ENCODE results near the gene NME7.
A peak's percentile ranks its signal among the peaks of the same experiment; 100 is the strongest.
"Not testable (repeated sequence)": the region's sequence is repeated elsewhere in the genome, so short reads cannot be mapped to it uniquely, and the experiment has no call there.

Gene NME7

DNA sequence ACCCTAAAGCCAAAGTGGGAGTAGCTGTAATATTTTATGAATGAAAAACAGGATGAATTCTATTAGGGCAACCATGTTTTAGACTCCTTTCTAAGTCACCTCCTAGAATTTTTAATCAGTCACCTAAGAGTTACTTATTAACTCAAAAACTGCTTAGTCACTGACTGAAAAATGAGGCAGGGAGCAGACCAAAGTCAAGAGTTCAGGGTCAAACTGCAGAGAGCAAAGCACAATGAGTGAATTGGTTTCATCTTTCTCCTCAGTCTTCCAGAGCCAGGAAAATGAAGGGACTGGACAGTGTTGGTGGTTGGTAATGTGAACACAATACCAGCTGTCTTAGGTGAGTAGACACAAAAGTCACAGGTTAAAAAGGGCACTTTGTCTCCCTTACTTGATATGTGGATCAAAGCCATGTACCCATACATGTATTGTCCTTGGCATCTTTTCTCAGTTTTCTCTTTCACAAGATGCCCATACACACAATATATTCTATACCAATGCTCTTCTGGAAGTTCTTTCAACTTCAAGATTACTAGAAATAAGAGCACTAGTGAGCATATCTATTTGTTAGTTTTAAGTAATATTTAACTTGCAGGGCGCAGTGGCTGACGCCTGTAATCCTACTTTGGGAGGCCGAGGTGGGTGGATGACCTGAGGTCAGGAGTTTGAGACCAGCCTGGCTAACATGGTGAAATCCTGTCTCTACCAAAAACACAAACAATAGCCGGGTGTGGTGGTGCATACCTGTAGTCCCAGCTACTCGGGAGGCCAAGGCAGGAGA is 218.9 kb downstream of the NME7 start:
- no peak for DNase-seq

DNA sequence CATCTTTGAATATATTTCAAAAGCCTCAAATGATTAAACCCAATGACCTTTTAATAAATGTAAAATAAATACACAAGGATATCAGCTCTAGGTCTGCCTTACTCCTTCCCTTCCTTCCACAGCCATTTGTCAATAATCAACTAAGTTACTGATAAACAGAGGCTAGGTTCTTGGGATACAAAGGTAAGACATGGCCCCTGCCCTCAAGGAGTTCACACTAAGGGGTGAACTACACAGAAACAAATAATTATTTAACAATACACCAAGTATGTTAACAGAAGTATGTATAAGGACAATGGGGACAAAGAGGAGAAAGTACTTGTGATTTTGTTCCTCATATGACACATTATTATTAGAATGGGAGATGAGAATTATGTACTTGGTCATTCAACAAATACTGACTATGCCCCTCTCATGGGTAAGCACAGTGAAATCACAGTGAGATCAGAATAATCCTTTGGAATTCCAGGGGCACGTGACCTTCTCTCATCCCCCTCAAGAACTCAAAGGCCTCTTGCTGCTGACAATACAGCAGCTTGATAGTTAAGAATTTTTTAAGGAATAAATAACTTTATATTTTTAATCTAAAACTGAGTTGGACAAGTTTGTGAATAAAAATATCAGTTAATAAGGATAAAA is 220.9 kb downstream of the NME7 start:
- no peak for DNase-seq

DNA sequence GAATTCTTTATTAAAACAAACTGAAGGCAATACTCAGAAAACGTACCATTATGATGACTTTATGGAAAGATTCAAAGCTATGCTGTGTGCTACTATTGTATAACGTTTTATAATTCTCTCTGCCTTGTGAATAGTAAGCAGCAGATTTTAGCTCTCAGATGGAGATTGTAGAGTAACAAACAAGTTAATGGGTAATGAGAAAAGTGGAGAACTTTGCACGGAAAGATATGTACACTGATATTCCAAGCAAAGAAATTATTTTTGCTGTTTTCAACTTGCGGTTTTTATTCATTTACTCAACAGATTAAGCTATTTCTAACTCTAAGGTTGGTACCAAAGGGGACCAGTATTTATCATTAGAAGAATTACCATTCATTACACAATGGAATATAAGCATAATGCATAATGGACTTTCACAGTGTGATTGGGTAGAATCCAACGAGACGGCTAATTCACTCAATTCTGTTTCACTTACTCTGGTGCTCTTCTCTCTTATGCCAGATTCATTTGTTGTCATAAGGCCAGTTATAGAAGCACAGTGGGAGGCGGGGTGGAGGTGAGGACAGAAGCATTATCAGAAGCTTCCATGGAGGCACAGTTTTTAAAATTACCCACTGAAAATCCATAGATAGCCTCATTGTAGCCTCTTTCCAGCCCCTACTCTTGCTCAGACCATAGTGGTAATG is 222.5 kb downstream of the NME7 start:
- no peak for DNase-seq

DNA sequence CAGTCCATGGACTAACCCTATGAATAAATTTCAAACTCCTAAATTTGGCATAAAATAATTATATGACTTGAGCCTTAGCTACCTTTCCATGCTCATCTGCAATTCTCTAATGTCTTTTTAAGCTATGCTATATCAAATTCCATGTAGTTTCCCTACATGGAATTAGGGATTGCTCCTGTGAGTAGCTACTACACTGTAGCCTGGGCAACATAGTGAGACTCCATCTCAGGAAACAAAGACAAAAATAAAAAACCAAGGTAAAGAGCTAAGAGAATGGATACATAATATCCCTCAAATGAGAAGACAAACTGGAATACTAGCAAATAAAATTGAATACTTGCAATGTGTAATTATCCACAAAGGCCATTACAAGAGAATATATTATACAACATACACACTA is 223.6 kb downstream of the NME7 start:
- no peak for DNase-seq

DNA sequence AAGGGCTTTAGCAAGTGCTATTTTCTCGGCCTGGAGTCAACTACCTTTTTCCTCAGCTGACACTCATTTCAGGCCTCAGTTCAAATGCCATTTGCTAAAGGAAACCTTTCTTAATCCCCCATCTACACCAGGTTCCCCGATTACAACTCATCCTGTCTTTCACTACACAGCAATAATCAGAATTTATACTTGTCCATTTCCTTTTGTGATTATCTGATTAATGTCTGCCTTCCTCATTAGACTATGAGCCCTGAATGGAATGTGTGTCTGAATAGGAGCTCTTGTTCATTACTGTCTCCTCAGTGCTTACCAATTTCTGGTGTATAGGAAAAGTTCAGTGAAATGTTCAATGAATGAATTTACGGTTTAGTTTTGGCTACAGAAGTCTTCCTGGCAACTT is 224.3 kb downstream of the NME7 start:
- DNase-seq = no peak

DNA sequence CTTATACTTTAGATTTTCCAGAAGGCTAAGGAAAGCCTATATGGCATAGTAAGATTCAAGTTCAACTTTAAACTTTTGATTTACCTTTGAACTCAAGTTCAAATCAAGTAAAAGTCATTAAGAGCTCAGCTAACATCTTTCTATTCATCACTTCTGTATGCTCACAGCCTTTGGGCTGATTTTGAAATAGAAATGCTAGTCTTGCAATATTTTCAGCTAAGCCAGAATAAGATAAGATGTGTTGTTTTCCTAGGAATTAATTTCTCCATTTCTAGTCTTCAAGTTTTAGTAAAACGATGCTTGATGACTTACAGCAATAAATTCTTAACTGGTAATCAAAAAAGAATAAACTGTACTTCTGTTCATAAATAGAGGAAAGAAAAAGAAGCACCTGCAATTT is 225.5 kb downstream of the NME7 start:
- DNase-seq = no peak

DNA sequence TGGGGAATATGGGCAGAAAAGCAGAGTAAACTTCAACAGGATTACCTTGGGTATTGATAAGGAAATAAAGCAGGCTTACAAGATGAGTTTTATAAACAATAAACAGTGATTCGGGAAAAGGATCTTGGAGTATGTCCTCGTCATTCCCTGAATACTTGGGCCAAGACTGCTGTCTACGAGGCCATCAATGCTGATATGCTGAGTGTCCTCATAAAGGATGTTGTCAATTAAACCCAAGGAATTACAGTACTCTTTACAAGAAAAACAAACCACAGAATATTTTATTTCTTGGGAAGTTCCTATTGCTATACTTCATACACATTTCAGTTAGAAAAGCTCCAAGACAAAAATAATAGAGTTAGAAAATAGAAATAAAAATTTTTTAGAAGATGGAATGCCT is 226.2 kb downstream of the NME7 start:
- no peak for DNase-seq

DNA sequence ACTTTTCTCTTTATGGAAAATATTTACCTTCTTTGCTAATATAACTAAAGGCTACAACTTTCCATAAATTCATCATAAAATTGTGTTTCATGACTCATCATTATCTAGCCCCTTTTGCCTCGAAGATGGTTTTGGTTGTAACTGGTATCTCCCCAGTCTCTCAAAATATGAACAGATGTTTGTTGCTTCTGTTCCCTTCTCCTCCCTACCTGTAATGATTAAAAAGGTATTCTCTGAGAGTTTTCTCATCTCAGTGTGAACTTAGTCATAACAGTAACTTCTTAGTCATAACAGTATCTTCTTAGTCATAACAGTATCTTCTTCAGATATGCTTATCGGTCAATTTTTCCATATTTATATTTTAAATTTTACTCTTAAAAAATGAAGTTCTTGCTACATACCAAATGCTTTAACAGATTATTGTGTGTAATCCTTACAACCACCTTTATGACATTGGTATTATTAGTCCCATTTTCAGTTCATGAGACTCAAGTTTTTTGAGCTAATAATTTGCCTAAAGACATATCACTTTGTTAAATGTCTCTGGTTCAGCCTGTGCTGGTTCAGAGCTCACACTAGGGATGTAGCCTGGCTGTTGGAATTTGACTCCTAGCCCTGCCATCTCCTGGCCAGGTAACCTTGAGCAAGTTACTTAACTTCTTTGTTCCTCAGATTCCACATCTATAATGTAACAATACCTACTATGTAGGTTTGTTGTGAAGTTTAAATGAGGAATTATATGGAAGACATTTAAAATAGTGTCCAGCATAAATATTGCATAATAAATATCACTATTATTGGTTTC is 228.5 kb downstream of the NME7 start:
- no peak for DNase-seq

DNA sequence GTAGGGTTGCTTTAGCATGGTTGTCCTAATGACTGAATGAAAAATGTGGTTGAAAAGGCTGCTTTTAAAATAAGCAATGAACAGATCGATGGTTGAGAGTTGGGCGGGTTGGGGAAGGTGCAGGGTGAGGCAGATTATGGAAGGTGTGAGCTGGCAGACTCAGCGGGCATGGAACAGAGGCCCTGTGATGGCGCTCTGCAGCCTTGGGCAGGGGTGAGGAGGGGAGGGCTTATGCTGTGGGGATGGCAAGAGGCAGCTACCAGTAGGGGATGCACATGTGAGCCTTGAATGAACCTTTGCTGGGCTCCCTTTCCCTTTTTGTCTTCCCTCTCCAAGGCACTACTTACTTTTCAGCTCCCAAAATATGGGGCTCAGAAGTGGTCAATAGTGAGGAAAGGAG is 230.2 kb downstream of the NME7 start:
- no peak for DNase-seq

DNA sequence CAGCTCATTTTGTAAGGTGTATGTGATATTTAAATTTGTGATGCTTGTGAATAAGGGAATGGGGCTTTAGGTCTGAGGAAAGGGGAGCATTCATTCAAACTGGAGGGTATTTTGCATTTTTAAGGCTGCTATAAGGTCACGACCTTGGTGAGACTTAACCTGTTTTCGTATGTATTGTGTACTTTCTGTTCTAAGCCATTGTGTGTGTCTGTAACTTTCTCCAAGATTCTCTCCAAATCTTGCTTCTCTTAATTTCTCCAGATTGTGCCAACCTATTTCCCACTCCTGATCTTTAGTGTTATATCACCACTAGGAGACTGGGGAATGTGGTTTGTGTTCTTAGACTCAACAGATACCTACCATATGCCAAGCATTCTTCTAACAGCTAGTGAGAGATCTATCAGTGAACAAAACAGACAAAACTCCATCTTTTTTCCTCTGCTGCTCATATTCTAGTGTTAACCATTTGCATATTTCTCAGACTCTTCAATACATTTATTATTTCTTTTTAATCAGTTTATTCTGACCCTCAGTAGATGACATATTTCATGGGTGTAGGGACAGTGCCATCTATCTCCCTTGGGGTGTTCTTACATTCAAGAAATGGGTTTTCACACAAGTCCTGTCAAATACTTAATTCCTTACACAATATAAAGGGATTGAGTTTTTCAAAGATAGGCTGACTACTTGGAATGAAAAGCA is 233.6 kb downstream of the NME7 start:
- DNase-seq = no peak

DNA sequence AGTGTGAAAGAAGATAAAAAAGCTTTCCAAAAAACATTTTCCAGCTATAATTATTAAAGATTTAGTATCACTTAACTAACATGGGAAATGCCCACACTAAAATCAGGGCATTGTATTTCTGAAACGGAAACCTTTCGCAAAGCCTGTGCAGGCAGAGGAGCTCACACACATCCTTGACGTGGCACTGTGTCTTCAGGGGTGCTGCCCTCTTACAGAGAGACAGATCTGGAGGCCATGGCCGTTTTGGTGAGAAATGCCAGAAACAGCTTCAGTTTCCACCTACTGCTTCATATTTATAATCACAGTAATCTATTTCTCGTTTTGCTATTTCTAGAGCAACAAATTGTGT is 234.4 kb downstream of the NME7 start:
- DNase-seq = no peak

DNA sequence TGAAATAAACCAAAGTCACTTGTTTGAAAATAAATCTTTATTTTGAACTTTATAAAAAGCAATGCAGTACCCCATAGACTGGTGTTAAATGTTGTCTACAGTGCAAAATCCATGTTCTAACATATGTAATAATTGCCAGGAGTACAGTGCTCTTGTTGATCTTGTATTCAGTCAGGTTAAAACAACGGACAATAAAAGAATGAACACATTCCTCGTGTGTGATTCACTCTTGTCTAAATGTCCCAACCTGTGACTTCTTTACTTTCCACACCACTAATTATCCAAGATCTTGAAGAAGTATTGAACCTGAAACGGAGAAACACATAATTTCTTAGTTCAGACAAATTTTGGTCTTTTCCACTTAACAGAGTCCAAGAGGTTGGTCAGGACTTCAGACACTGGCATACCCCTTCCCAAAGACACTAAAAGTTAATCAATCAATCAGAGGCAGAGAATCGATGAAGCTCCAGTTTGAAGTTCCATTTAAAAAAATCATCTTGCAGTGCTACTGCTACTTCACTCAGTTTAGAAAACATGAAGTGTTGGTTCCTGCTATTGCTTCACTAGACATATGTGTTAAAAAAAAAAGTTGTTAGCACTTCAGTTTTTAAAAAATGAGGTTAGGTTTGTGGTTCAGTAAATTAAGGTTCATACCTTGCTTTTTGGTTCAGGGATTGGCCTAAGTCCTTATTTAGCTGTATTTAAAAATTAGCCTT is 234.9 kb downstream of the NME7 start:
- no peak for DNase-seq

DNA sequence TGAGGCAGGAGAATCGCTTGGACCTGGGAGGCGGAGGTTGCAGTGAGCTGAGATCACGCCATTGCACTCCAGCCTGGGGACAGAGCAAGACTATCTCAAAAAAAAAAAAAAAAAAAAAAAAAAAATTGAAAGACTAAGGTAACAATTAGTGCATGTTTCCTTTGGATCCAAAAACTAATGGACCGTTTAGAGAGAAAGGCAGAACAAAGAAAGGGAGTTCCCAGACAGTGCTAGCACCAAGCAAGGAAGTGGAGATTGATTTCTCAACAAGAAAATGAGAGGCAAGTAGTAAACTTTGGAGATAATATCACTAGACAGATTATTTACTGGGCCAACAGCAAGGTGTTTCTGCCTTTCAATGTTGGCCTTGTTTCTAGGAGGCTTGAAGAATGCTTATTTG is 236.9 kb downstream of the NME7 start:
- no peak for DNase-seq

DNA sequence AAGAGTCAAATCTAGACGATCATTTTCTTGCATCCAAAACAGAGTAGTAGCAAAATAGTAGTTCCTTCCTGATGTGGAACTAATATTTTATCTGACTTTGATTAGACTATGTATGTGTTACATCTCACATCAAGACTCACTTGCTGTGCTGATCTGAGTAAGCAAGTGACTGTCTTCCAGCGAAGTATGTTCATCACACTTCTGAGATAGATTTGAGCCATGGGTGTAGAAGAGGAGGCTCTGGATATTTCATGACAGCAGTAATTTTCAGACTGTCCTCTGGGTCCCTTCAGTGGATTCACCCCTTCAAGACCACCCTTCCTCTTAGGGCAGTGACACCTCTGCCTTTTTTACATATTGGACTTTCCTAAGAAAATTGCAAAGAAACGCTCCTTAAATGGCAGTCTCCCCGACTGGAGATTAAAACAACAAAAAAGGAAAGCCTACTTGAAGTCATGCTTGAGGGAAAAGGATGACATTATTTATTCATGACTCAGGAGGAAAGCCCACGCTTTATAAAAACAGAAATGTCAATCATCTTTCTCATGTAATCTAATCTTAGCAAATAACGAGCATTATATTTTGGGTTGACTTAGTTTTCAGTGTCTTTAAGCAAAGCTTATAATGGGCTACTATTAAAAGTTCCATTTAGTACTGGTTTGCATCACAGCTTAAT is 238.3 kb downstream of the NME7 start:
- DNase-seq = no peak

DNA sequence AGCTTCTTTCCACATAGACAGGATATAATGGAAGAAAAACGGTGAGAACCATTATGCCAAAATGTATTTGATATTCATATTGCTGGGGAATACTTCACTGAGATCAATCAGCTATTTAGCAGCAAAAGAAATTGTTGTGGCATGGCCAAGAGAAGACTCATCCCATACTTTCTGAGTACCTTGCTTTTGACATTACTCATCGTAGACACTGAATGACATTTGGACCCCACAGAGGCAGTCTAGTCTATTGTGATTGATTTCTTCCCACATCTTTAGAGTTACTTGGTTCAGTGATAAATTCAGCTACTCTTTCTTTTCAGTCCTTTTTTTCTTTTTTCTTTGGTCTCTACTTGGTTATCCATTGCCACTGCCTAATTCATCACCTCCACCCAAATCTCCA is 239.0 kb downstream of the NME7 start:
- no peak for DNase-seq

DNA sequence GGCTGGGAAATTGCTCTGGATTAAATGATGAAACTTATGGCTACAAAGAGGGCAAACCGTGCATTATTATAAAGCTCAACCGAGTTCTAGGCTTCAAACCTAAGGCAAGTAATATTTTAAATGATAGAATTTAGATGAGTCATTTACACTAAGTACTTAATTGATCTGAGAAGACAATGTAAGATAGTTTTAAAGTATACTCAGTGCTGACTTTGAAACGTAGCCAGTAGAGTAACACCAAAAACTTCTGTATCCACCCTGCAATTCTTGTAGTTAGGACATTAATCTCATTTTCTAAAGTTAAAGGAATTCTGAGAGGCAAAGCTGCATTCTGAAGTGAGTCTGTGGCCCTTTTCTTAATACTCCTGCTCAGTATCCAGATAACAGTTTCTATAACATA is 240.3 kb downstream of the NME7 start:
- no peak for DNase-seq

DNA sequence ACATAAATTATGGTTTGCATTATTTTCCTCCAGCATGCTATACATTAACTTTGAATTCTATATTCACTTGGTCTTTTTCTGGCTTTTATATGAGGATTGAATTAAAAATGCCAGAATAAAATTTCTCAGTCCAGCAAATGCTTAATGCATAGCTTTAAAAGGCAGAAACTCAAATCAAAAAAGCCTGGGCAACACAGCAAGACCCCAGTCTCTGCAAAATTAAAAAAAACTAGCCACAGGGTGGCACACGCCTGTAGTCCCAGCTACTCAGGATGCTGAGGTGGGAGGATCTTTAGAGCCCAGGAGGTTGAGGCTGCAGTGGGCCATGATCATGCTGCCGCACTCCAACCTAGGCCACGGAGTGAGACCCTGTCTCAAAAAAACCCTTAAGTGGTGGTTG is 241.3 kb downstream of the NME7 start:
- DNase-seq = no peak

DNA sequence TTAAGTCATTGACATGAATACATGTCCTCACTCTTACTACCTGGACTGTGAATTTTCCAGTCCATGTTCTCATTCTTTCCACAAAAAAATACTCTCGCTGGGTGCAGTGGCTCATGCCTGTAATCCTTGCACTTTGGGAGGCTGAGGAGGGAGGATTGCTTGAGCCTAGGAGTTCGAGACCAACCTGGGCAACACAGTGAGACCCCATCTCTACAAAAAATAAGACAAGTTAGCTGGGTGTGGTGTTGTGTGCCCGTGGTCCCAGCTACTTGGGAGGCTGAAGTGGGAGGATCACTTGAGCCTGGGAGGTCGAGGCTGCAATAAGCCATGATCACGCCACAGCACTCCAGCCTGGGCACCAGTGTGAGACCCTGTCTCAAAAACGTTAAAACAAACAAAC is 242.0 kb downstream of the NME7 start:
- not testable (repeated sequence) for DNase-seq

DNA sequence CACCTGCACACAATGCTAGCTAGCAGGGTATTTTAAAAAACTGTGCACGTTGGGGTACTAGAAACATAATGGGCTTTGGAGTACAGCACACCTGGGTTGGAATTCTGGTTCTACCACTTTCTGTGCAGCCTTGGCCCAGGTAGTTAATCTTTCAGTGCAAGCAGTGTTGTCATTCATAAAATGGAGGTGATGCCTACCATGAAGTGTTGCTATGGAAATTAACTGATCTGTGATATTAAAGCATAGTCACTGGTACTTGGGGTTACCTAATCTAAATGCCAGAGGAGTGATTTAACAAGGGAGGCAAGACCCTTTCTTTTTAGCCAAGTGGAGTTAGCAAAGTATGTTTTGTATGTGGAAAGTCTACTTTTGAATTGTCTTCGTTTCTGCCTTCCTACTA is 243.1 kb downstream of the NME7 start:
- DNase-seq = peak; percentile 17

DNA sequence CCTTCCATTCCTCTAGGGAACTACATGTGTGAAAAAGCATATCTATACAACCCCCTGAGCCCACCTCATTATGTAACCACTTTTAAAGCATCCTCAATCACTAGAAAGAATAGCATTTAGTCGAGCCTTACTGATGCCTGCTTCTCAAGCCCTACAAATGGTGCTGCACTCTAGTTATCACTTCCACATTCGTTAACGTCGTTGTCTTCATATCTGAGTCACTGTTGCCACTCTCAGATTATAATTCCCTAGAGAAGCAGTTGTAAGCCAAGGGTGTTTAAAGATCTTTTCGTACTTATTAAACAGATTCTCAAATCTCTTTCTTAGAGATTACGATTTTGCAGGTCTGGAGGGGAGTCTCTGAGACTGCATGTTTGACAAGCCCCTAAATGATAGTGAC is 244.6 kb downstream of the NME7 start:
- no peak for DNase-seq

DNA sequence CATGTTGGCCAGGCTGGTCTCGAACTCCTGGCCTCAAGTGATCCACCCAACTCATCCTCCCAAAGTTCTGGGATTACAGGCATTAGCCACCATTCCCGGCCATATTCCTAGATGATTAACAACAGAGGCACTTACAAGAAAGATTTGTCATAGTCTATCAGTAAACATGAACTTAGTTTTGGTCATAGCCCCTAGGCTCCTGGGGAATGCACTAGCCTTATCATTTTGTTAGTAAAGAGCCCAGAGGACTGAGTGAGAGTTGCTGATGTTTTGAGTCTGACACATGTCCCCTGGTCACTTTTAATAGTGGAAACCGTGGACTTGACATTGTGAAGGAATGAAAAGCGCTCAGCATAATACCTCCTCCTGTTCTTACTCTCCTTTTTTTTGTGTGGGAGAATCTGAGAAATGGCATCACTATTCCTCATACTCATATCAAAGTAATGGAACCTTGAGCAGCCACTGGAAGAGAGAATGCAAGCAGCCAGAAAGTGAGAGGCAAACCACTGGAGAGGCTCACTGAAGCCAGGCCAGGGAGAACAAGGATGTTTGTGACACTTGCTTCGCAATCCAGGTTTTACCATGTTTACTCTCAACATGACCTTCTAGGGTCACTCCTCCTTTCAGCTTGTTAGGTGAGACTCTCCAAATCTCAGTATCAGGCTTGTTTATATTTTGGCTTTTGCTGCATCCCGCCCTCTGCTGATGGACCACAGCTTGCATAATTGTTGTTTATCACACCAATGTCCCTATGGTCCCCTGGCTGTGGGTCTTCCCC is 246.3 kb downstream of the NME7 start:
- no peak for DNase-seq

Measured in DMS79 treated with DMSO at 0.1 percent for 48 hours (cell line).